CD4-positive, alpha-beta T cell treated with Interleukin-15 for 1 hour (primary cell): Measurements from ENCODE around the gene KIAA1328.
"Not testable (repeated sequence)": the region's sequence is repeated elsewhere in the genome, so short reads cannot be mapped to it uniquely, and the experiment has no call there.

Experiments used
- DNase-seq: peaks from one replicate; pipeline ENCODE4 v3.0.0-alpha.2; 2020

Gene KIAA1328

DNA sequence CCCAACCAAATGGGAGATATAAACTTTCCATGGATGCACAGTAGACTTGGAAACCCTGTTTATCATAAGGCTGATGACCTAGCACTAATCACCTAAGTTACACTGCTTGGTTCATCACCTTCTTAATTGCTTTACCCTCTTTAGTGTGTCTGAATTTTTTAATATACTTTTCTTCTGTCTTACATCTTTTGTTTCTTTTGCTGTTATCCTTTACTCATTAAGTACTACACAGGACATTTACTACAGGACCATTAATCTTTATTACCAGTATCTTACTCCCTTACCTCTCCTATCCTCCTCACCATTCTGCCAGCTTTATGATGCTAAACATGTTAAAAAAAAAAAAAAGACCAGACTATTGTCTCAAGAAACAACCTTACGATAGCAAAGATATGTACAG lies 333.6 kb downstream of the KIAA1328 start:
- no peak for DNase-seq

DNA sequence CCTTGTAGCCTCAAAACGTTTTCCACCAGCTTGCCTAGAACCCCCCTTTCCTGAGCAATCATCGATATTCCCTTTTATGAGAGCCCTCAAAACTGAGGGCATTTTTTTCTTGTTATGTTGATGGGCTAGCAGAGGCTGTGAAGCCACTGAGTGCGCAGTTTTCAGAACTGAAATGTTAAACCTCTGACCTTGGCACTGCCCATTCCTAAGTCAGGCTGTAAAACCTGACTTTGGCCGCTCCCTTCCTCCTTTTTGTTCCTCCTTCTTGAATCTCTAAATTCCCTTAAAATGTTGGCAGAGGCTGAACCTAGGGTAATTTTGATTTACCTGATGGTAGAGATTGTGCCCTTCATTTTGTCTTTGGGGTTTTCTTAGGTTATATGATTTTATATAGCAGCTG lies 334.2 kb downstream of the KIAA1328 start:
- DNase-seq, result no peak

DNA sequence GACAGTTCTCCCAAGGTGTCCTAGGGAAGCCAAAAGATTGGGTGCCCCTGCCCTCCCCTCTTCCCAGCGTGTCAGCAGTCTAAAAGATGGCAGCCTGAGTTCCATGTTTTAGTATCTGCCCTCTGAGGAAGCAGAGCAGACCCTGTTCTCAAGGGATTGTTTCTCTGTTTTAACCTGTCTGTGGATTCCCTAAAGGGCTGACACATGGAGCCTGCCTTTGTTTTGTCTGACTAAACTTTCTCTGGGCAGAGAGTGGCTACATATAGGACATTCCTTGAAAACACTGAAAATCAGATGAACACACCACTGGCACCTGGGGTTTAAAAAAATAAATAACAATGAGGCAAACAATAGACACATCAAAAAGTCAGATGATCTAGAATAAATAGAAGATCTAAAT lies 337.6 kb downstream of the KIAA1328 start:
- no peak for DNase-seq

DNA sequence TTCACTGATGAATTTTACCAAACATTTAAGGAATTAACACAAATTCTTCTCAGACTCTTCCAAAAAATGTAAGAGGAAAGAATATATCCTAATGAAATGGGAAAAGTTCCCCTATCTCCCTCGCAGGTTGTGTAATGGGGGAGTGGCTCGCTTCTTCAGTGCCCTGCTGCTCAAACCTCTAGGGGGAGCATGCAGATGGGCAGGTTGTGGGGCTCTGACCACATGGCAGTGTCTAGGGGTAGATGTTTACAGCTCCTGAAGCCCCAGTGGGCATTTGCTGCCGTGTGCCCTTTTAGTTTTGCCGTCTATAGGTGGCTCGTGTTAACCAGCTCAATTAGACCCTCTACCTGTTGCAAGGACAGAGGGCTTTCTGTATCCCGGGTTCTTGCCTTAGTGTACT lies 338.0 kb downstream of the KIAA1328 start:
- not testable (repeated sequence) for DNase-seq

DNA sequence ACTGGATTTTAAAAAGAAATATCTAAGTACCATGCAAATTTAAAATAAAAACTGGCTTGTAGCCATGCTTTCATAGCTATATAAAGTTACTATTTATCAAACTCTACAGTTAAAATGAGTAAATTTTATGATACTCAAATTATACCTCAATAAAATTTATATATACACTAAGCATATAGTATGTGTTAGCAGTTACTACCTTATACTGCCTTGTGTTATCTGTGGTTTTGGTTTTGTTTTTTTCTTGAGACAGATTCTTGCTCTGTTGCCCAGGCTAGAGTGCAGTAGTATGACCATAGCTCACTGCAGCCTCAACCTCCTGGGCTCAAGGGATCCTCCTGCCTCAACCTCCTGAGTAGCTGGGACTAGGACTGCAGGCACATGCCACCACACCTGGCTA lies 342.1 kb downstream of the KIAA1328 start:
- no peak for DNase-seq

DNA sequence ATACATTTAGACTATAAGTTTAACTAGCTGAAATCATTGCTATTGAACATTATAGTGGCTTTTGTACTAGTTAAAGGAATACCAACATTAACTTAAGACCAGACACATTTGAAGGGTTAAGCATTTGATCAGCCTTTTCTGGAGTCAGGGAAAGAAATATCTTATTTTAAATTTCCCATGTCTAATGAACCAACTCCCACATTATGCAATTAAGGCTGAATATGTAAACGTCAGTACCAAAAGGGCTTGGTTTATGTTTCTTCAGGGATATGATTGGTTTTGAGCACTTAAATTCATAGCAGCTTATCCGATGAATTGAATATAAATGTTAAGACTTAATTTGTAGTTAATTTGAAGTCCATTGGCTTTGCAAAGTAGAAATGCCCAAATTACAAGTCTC lies 344.5 kb downstream of the KIAA1328 start:
- DNase-seq, result no peak

DNA sequence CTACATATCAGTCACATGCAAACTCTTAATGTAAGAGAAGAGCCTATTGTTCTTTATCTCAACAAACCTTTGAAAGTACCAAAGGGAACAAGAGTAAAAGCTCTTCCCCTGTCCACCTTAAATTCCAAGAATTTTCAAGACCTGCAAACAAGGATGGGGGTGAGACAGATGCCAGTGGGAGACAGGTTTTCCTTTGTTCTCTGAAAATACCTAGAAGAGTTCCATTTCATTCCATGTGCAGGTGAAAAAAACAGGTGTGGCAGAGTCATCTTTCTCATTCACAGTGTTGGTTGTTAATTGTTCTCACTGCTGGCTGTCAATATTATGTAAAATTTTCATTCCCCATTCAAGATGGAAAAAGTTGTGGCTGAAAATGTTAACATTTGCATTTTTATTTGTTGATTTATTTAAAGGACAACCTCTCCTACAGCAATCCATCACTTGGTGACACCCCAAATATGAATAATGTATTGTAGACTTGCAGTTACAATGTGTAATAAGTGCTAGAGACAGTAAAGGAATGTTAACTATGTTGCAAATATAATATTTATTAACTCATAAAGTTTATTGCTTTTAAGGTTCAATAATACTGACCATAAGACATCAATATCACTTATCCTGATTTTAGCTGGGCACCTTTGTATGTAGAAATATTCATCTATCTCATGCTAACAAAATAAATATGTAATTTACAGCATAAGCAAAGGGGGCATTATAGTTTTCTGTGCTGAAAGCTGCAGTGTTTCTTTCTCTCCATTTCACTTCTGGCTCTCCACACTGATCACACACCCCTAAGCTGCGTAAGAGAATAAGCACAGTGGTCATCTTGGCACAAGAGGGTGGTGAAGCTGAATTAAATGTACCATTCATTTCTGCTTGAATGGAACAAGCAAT lies 347.0 kb downstream of the KIAA1328 start:
- DNase-seq, result no peak

DNA sequence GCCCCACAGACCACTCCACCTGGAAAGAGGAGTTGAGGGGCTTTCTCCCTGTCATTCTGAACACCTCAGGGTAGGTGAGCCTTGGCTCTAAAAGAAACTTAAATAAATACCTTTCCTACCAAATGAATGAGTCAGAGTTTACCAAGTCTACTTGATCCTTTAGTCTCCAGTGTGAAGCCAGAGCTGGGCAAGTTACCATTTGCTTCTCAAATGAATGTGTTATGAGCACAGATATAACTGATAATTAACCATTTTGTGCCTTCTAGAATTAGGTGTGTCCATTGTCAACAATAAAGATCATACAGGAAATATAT lies 347.7 kb downstream of the KIAA1328 start:
- DNase-seq, result no peak

DNA sequence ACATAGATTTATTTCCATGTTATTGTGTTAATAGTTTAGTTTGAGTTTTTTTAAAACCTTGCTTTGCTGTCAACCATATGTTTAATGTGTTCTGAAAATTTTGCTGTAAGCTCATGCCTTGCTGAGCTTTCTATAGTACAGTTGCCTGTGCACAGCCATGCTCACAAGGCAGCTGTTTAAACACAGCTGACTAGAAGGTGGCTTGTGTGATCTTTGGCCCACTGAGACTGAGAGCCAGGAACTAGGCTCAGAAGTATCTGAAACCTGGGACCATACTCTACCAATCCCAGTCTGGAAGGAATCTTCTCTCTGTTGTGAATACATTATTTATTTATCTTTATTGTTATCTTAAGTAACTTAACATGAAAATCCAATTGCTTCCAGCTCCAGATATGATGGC lies 350.5 kb downstream of the KIAA1328 start:
- no peak for DNase-seq

DNA sequence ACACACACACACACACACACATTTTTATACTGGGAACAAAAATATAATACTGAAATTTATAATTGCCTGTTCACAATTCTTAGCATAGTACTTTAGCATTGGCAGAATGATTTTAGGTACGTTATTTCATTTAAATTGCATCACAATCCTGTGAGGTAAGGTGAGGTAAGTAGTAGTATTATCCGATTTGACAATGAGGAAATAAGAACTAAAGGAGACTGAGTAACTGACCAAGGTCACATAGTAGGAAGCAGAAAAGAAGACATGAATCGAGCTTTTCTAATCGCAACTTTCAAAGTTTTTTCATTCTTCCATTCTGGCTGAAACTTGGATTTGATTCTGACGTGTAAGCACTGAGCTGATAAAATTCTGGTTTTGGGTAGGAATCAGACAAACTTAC lies 351.2 kb downstream of the KIAA1328 start:
- DNase-seq, result no peak

DNA sequence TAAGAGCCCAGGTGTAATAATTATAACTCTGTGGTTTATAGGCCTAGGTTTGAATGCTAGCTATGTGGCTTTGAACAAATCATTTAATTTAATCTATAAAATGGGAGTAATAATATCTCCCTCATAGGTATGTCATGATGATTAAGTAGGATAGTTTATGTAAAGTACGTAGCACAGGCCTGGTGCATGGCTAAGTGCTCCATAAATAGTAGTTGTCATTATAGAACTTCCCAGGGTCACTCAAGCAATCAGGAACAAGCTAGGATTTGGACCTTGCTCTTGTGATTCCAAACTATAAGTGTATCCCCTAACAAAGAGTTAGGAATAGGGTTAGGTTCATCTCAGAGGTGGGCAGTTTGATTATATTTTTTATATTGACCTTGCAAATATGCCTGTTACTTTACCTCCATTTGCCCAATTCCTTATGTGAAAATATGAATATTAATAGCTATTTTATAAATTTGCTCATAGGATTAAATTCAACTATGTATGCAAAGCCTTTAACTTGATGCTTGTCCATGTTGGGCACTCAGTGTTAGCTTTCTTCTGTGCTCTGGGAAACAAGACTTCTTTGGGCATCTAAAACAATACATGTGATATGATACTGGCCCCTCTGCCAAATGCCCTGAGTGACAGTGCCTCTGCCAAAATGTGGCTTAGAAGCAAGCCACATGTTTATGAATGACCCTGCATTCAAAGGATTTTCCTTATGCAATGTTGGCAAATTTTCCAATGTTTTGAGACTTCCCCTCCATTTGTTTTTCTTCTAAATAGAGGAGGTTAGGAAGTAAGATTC lies 353.6 kb downstream of the KIAA1328 start:
- no peak for DNase-seq

DNA sequence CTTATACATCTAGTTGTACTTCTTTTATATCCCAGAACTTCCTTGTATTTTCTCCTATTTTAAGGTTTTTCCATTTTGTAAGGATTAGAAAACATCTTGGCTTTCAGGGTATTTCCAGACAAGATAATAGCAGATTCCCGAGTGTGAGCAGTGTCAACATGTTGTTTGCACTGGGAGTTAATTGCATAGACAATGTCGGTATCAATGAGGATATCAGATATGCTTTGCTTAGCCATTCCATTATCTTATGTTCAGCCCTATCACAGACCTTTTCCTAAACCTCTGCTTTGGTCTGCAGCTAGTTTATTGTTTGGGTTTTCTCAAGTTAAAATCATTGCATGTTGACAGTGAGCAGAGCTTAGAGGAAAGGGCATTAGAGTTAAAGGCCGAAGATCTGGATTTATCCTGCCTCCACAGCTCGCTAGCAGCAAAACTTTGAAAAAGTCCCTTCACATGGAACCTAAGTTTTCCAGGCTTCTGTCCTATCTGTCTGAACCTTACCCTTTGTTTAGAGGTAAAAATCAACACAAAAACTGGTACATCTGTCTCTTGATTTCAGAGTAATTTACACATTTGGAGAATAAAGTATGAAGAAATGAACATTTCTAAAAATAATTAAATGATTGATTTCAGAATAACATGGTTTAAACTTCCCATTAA lies 355.4 kb downstream of the KIAA1328 start:
- DNase-seq, result no peak

DNA sequence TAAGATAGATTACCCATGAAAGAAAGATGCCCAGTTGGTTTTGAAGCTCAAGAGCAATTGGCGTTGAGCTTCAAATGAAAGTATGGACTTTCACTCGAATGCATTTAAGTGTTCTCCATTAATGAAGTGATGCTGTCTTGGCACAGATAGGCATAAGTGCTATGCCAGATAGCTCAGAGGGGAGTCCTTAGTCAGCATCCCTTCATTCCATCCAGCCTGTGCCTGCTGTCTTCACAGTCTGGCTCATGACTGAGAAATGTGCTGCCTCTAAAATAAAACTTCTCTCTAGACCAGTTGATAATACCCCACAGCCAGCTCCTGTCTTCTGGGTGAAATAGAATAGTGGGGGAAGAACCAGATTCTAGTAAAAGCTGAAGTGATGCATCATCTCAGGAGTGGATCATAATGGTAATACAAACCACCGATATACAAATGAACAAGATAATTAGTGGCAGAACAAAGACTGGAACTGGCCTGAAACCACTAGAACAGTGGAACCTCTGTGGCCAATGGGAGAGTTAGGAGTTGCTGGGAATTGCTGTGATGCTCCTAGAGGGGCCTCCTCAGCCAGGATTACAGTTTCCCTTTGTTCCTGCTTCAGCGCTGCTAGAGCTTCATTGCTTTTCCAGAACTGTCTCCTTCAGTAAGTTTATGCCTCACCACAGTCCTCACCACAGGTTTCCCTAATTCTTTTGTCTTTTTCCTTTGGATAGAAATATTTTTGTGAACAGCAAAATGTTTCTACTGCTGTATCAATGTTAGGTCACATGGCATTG lies 359.3 kb downstream of the KIAA1328 start:
- no peak for DNase-seq

DNA sequence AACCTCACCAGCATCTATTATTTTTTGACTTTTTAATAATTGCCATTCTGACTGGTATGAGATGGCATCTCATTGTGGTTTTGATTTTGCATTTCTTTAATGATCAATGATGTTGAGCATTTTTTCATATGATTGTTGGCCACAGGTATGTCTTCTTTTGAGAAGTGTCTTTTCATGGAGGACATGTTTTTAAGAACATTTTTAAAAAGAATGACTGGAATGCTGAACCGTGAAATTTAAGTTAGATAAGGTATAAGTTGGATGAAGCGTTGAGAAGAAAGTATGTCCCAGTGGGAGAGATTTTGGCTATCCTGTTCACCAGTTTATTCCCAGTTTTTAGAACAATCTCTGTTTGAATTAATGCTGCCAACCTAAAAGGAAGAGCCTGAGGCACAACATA lies 370.8 kb downstream of the KIAA1328 start:
- DNase-seq, result no peak

DNA sequence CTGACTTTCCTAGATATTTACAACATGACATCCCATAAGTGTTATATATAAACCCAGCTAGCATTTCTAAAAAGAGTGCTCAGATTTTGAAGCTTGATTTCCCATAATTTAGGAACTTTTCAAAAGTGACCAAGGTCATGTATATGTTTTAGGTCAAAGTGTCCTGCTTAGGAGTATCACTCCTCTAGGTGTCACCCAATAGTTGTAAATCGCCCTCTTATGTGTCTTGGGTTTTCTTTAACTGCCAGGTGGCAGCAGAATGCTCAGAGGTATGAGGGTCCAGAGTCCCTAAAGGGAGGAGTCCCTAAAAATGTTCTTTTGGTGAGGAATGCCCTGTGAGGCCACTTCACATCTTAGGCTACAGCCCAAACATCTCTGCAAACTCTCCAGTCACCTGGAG lies 378.4 kb downstream of the KIAA1328 start:
- no peak for DNase-seq

DNA sequence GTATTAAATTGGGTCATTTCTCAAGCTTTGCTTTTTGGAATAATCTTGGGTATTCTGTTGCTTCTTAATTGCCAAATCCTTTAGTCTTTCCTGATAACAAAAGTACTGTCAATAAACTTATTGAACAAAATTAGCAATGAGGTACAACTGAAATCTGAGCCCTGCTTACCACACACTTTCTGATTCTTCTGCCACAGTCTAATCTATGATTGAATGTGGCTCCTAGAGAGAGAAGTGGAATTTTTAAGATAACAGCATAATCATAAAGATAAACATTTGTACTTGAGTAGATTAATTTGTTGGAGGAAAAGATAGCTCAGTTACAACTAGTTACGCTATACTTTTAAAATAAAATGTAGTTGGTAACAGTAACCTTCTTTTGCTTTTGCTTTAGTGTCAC lies 381.9 kb downstream of the KIAA1328 start:
- DNase-seq, result no peak

DNA sequence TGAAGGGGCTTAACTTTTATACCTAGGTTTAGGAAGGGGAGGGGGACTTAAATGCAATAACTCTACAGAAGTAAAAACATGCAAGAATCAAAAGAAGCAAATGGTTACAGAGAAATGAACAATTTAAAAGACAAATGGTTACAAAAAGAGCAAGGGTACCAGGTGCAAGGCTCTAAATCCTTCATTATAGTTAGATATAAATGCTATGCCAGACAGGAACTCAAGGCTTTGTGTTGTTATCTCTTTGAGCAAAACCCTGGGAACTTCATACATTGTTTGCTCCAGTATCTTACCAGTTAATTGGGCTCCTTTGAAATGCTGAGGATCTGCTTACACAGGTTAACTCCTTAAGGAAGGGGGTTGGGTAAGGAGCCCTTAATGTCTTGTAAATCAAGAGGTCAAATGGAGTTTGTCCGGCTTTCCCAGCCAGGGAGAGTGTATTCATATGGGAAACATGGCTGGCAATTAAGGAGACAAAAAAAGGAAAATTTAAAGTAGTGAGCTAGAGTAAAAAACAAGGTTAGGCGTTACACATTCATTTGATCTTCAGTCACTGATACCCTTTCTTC lies 389.2 kb downstream of the KIAA1328 start:
- no peak for DNase-seq

DNA sequence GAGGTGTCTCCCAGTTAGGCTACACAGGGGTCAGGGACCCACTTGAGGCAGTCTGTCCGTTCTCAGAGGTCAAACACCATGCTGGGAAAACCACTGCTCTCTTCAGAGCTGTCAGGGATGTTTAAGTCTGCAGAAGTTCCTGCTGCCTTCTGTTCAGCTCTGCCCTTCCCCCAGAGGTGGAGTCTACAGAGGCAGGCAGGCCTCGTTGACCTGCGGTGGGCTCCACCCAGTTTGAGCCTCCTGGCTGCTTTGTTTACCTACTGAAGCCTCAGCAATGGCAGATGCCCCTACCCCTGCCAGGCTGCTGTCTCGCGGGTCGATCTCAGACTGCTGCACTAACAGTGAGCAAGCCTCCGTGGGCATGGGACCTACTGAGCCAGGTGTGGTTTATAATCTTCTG lies 390.3 kb downstream of the KIAA1328 start:
- DNase-seq, result no peak

DNA sequence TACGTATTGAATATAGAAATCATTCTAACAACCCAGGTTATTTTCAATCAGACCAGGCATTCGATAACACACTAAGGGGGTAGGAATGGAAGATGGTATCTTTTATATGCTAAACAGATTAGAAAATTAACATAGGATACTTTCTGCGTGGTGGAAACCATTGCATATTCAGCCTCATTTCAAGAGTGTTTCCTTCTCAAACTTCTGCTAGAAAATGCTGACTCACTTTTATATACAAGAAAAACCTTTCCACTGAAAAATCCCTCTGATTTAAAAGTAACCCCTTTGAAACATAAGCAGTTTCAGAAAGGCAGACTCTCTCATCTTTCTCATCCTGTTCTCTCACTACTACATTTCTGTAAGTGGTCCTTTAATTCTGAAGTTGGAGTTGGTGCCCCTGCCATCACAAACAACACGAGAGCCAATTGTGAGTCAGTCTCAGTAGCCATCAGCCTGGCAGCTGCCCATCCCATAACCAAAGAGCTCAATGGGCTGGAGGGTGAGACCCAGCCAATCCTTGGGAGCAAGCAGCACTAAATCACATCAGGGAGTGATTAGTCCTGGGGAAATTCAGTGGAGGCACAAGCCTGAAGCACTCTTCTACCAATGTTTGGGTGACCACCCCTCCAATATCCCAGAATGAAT lies 393.5 kb downstream of the KIAA1328 start:
- DNase-seq, result no peak

DNA sequence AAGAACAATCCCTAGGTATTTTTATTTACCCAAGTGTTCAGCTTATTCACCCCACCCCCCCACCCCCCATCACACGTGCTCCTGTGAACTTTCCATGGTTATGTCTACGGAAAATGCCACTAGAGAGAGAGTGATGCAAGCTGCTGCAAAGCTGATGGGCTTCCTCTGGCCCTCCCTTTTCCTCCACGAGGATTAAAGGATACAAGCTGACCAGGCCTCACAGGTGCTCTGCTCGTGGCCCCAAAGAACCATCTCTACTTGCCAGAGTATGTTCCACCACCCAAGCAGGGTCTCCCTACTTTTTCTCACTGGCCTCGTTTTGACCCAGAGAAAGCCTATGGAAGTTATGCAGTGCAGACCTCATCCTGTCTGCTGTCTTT lies 394.1 kb downstream of the KIAA1328 start:
- DNase-seq, result no peak

DNA sequence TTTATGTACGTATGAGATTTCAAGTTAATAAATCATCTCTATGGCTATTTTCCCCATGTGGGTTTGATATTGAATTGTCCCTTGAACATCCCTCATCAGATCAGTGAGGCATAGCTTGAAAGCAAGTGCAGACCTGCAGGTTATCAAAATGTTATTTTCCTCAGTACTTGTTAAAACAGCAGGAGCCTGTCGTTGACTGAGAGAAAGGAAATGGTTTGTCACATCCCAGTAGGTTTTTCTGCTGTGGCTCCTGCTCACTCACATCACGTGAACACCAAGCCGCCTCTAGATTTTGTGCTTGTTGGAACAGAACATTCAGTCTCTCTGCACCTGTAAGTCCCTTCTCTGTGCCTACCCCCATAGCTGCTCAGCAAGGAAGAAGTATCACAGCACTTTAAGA lies 396.4 kb downstream of the KIAA1328 start:
- DNase-seq, result no peak

DNA sequence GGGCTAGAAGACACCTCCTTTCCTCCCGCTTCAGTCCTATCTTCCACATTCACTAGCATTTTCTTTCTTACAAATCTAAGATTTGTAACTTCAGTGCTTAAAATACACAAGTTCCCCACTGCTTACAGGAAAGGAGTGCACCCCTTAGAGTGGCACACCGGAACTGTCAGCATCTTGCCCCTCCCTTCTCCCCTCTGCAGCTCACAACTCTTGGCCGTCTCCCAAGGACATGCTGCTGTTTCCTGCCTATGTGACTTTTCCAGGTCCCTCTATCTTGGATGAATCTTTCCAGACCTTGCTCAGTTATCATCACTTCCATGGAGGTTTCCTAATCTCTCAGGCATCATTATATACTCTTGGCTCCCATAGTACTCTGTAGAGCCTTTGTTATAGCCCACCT lies 401.8 kb downstream of the KIAA1328 start:
- DNase-seq, result no peak
